ENCODE data around the gene CPT2.
A peak's percentile ranks its signal among the peaks of the same experiment; 100 is the strongest.

Gene CPT2

GRCh38 chr1:53218201-53218600 lies 21.6 kb downstream of the CPT2 start:
- no peak for TF ChIP-seq CTCF (conservative IDR thresholded peaks at IDR 0.05; ENCODE audit: low read length)
- no peak overlapping the region for H3K4me3 ChIP-seq (ENCODE audit: low read length)
- no peak for DNase-seq (ENCODE audit: low read depth)

- peak overlapping the region; percentile 89 for H3K4me3 ChIP-seq (ENCODE audit: low read length)
- TF ChIP-seq CTCF (conservative IDR thresholded peaks at IDR 0.05; ENCODE audit: low read length) = no peak
- DNase-seq (ENCODE audit: low read depth) = no peak
Observed at GRCh38 chr1:53219711-53220110, 23.1 kb downstream of the CPT2 start.

GRCh38 chr1:53220171-53220961 lies 23.7 kb downstream of the CPT2 start, which contains the start of gene CZIB:
Gene CZIB, minus strand, starts transcription at chr1:53220634. Its CDS starts 59 bp downstream, at chr1:53220575.
- no peak for TF ChIP-seq CTCF (conservative IDR thresholded peaks at IDR 0.05; ENCODE audit: low read length)
- DNase-seq (ENCODE audit: low read depth) = peak; percentile 87

GRCh38 chr1:53220962-53221286 lies 24.3 kb downstream of the CPT2 start:
- DNase-seq (ENCODE audit: low read depth) = no peak
- no peak for TF ChIP-seq CTCF (conservative IDR thresholded peaks at IDR 0.05; ENCODE audit: low read length)
- peak overlapping the region; percentile 89 for H3K4me3 ChIP-seq (ENCODE audit: low read length)

More at GRCh38 chr1:53220171-53220961, 23.7 kb downstream of the CPT2 start, which contains the start of gene CZIB:
- H3K4me3 ChIP-seq (ENCODE audit: low read length) = peak within 1 kb of the TSS; percentile 89

- TF ChIP-seq CTCF (conservative IDR thresholded peaks at IDR 0.05; ENCODE audit: low read length) = no peak
- DNase-seq (ENCODE audit: low read depth) = no peak
- H3K4me3 ChIP-seq (ENCODE audit: low read length) = peak overlapping the region; percentile 100
Observed at GRCh38 chr1:53237638-53238037, 41.0 kb downstream of the CPT2 start.

GRCh38 chr1:53238197-53239155 lies 41.9 kb downstream of the CPT2 start, which contains the start of gene MAGOH:
Gene MAGOH, minus strand, starts transcription at chr1:53238518. Its CDS starts 70 bp downstream, at chr1:53238448.
- peak; percentile 97 for DNase-seq (ENCODE audit: low read depth)
- TF ChIP-seq CTCF (conservative IDR thresholded peaks at IDR 0.05; ENCODE audit: low read length) = no peak
- H3K4me3 ChIP-seq (ENCODE audit: low read length) = peak within 1 kb of the TSS; percentile 100

All from AG10803 (cell line).